HepG2 (cell line): ENCODE measurements around the gene NINJ2. TPM values are rescaled to one million over a fixed set of nuclear protein-coding genes. Genes with fewer than 3 reads are reported as not detected.

ENCODE experiments used
- AGO1 ChIP-seq: fragments of 200-400 bp; formaldehyde crosslinking; IDR thresholded peaks from 2 replicates; pipeline ENCODE4 v1.6.1; 2017; ENCODE audit warnings: mild to moderate bottlenecking, low read depth, low read length, moderate library complexity; ENCODE audit not compliant: poor library complexity, severe bottlenecking
- ATF3 ChIP-seq: sonication (generic); formaldehyde crosslinking; IDR thresholded peaks from 2 replicates; pipeline ENCODE4 v1.4.0; 2020; ENCODE audit warnings: missing genetic modification reagents
- BCLAF1 ChIP-seq: fragments of 450-650 bp; IDR thresholded peaks from 2 replicates; pipeline ENCODE4 v1.6.1; 2017; ENCODE audit warnings: mild to moderate bottlenecking
- DPF2 ChIP-seq: sonication (generic); formaldehyde crosslinking; IDR thresholded peaks from 2 replicates; pipeline ENCODE4 v1.4.0; 2020; ENCODE audit warnings: mild to moderate bottlenecking, low read depth, missing genetic modification reagents, borderline replicate concordance
- ELK4 ChIP-seq: sonication (generic); formaldehyde crosslinking; IDR thresholded peaks from 2 replicates; pipeline ENCODE4 v1.9.0; 2021; ENCODE audit warnings: missing genetic modification reagents, borderline replicate concordance
- IKZF4 ChIP-seq: sonication (generic); formaldehyde crosslinking; IDR thresholded peaks from 2 replicates; pipeline ENCODE4 v1.5.1; 2020; ENCODE audit warnings: borderline replicate concordance, mild to moderate bottlenecking, low read depth, missing genetic modification reagents; ENCODE audit errors: not compliant biosample characterization
- NCOR1 ChIP-seq: fragments of 200-600 bp; sonication (generic); IDR thresholded peaks from 2 replicates; pipeline ENCODE4 v1.7.0; 2017; ENCODE audit warnings: antibody characterized with exemption, low read length, borderline replicate concordance
- NFE2 ChIP-seq: sonication (generic); formaldehyde crosslinking; IDR thresholded peaks from 2 replicates; pipeline ENCODE4 v1.4.0; 2020; ENCODE audit warnings: missing genetic modification reagents
- PAF1 ChIP-seq: IDR thresholded peaks from 2 replicates; pipeline ENCODE4 v1.6.1; 2016; ENCODE audit warnings: missing genetic modification reagents, missing compliant biosample characterization
- POGK ChIP-seq: sonication (generic); formaldehyde crosslinking; conservative IDR thresholded peaks from 2 replicates; pipeline ENCODE4 v1.8.0; 2022; ENCODE audit warnings: mild to moderate bottlenecking, moderate library complexity, missing genetic modification reagents
- RELA ChIP-seq: sonication (generic); formaldehyde crosslinking; IDR thresholded peaks from 2 replicates; pipeline ENCODE4 v1.4.0; 2020; ENCODE audit warnings: missing genetic modification reagents
- SMARCC2 ChIP-seq: fragments of 450-650 bp; IDR thresholded peaks from 2 replicates; pipeline ENCODE4 v1.6.1; 2017; ENCODE audit warnings: antibody characterized with exemption, mild to moderate bottlenecking
- SRF ChIP-seq: IDR thresholded peaks from 2 replicates; pipeline ENCODE4 v1.6.1; 2011; ENCODE audit warnings: mild to moderate bottlenecking, low read depth, low read length, moderate library complexity
- TFAP4 ChIP-seq: sonication (generic); IDR thresholded peaks from 2 replicates; pipeline ENCODE4 v1.6.1; 2016; ENCODE audit warnings: low read depth, borderline replicate concordance
- ZMYM2 ChIP-seq: sonication (generic); formaldehyde crosslinking; IDR thresholded peaks from 2 replicates; pipeline ENCODE4 v1.8.0; 2022; ENCODE audit warnings: mild to moderate bottlenecking, missing genetic modification reagents
- ZNF253 ChIP-seq: sonication (generic); formaldehyde crosslinking; IDR thresholded peaks from 2 replicates; pipeline ENCODE4 v1.8.0; 2022; ENCODE audit warnings: mild to moderate bottlenecking, missing genetic modification reagents, borderline replicate concordance
- ZNF274 ChIP-seq: sonication (generic); formaldehyde crosslinking; IDR thresholded peaks from 2 replicates; pipeline ENCODE4 v1.5.1; 2020; ENCODE audit warnings: mild to moderate bottlenecking, missing genetic modification reagents
- ZNF460 ChIP-seq: sonication (generic); formaldehyde crosslinking; IDR thresholded peaks from 2 replicates; pipeline ENCODE4 v1.5.1; 2020; ENCODE audit warnings: missing genetic modification reagents, mild to moderate bottlenecking, borderline replicate concordance
- ZNF546 ChIP-seq: sonication (generic); formaldehyde crosslinking; conservative IDR thresholded peaks from 2 replicates; pipeline ENCODE4 v1.8.1; 2023; ENCODE audit warnings: mild to moderate bottlenecking, missing genetic modification reagents
- ZSCAN5A ChIP-seq: sonication (generic); formaldehyde crosslinking; IDR thresholded peaks from 2 replicates; pipeline ENCODE4 v1.8.0; 2022; ENCODE audit warnings: mild to moderate bottlenecking, missing genetic modification reagents, borderline replicate concordance
- polyA plus RNA-seq, 8 experiments: library from polyadenylated mRNA; depleted of rRNA in 3 of 8; stranded (reverse) in 7 of 8; unstranded in 1 of 8; fragments of >200 nt; fragmentation: Illumina TruSeq in 4 of 8; extraction: Trizol in 4 of 8; gene quantifications; 2 replicates each; pipeline versions ENCODE4 v1.2.1 to v1.2.3, GENCODE V29; 2011 to 2016; ENCODE audit warnings: low read depth in 4 of 8, missing spikeins in 1 of 8, mixed read lengths in 1 of 8; ENCODE audit not compliant: insufficient read depth in 1 of 8
- total RNA-seq, 5 experiments: library from RNA; depleted of rRNA; stranded (reverse); fragments of >200 nt; fragmentation: Illumina TruSeq; extraction: Trizol; gene quantifications; 2 replicates each; pipeline ENCODE4 v1.2.3, GENCODE V29; 2016; ENCODE audit warnings: low read depth in 1 of 5

NINJ2 gene
- total and polyA plus RNA-seq, 2 of the 13 experiments (the other 11 are each of a cell fraction or from before 2014, with no cell fraction given) = 0.62 to 3.8 TPM

- TF ChIP-seq DPF2 (no peak), IKZF4 (peak; percentile 69), SMARCC2 (no peak), NFE2 (CRISPR knock-in tag) (no peak), PAF1 (no peak), ZNF253 (CRISPR knock-in tag) (no peak), ELK4 (CRISPR knock-in tag) (0 out of 2 replicates have a peak, but pooled peaks have one; percentile 42), ZNF274 (CRISPR knock-in tag) (peak; percentile 81; the same call in 1 of the 2 replicates), TFAP4 (no peak; the same call in 1 of the 2 replicates), RELA (CRISPR knock-in tag) (no peak), BCLAF1 (no peak), ZNF546 (CRISPR knock-in tag) (peak; percentile 88), POGK (CRISPR knock-in tag) (peak; percentile 85), AGO1 (peak; percentile 39), ZNF460 (CRISPR knock-in tag) (peak; percentile 74; the same call in 1 of the 2 replicates), NCOR1 (peak; percentile 41; the same call in 1 of the 2 replicates), SRF (no peak), ZMYM2 (CRISPR knock-in tag) (peak; percentile 94), ZSCAN5A (CRISPR knock-in tag) (peak; percentile 88; the same call in 1 of the 2 replicates), ATF3 (no peak)
Measured at GRCh38 chr12:575948-576614, 87.2 kb downstream of the NINJ2 start (continued).
